ENCODE data around the gene LYG2.
"Not testable (repeated sequence)": the region's sequence is repeated elsewhere in the genome, so short reads cannot be mapped to it uniquely, and the experiment has no call there.

LYG2 gene

GRCh38 chr2:99200076-99200800 lies 55.2 kb downstream of the LYG2 start:
- DNase-seq: no peak

GRCh38 chr2:99198103-99198841 lies 57.2 kb downstream of the LYG2 start:
- no peak for DNase-seq

GRCh38 chr2:99192364-99192763 lies 63.1 kb downstream of the LYG2 start:
- DNase-seq: not testable (repeated sequence)

Measured in NCI-H146 (cell line).